Measurements from ENCODE around the gene MSANTD4. TPM values are rescaled to one million over a fixed set of nuclear protein-coding genes. Genes with fewer than 3 reads are reported as not detected.
"Not testable (repeated sequence)": the region's sequence is repeated elsewhere in the genome, so short reads cannot be mapped to it uniquely, and the experiment has no call there.

MSANTD4 gene
- total RNA-seq (1 to 10 TPM; 6.0 to 6.4 TPM), total RNA-seq (16.4 to 48.8 reads per million in 2 donors)

DNA sequence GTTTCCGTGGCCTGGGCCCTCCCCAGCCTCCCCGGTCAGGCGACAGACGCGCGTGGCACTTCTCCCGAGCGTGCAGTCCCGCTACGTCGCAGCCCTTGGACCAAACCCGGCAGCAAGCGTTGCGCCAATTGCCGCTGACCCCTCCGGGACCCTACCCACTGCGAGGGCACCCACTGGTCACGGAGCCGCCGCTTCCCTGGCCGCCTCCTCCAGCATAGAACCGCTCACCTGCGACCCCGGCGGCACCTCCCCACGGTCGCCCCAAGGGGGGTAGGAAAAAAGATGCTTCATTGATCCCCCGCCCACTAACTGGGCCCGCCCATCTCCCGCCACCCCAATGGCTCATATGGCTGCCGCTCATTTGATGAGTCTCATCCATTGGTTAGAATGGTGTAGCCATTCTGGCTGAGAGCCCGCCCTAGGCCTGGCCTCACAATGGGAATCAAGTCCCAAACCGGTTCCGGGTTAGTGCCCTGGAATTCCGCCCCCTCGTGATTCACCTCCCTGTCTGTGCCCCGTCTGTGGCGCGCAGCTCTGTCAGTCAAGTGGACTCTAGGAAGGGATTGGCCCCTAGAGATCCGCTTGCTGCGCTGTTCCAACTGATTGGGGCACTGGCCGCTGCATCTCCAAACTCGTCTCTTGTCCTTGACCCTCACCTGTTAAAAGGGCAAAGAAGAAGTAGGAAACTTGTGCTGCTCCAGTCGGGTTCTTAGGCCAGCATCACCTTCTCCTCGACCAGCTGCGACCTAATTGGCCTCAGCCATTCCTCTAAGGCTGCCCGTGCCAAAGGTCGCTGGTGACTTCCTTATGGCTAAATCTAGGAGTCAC lies at the start of gene MSANTD4:
TSS of gene MSANTD4 (minus strand) at position 274 of the 828 bp plus-strand sequence. CDS start 11,323 bp downstream, outside the sequence.
- Mint-ChIP-seq H3K4me3 (peak within 1 kb of the TSS; percentile 98), H3K36me3 (ENCODE audit: low read depth) (peaks cover 6% of the 10 kb centered on the region), H3K27me3 (peaks cover 14% of the 10 kb centered on the region), H3K27ac (peak within 1 kb of the TSS; percentile 87), H3K4me1 (peaks cover 25% of the 10 kb centered on the region)
- ATAC-seq (peak; percentile 97), DNase-seq (peak; percentile 81 to 94 (median 92))
- H3K9me3 ChIP-seq (ENCODE audit: control insufficient read depth, low read length, poor library complexity, severe bottlenecking) = no peaks in the 10 kb centered on the region

DNA sequence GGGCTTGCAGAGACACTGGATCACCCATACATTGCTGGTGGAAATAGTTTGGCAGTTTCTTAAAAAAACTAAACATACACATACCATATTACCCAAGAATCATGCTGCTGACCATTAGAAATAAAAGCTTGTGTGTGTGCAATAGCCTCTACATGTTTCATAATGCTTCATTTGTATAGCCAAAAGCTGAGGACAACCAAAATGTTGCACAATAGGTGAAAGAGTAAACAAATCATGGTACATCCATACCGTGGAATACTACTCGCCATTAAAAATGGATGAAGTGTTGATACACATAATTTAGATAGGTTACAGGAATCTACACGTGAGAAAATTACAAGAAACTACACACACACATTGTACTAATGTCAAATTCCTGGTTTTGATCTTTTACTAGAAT lies 48.6 kb upstream of the MSANTD4 start:
- Mint-ChIP-seq H3K27me3 (no peaks in the 10 kb centered on the region), H3K36me3 (ENCODE audit: low read depth) (peaks cover 10% of the 10 kb centered on the region), H3K4me3 (no peak overlapping the region), H3K27ac (no peak overlapping the region), H3K4me1 (peaks cover 28% of the 10 kb centered on the region)
- H3K9me3 ChIP-seq (ENCODE audit: control insufficient read depth, low read length, poor library complexity, severe bottlenecking) = no peaks in the 10 kb centered on the region
- ATAC-seq (no peak), DNase-seq (no peak)

DNA sequence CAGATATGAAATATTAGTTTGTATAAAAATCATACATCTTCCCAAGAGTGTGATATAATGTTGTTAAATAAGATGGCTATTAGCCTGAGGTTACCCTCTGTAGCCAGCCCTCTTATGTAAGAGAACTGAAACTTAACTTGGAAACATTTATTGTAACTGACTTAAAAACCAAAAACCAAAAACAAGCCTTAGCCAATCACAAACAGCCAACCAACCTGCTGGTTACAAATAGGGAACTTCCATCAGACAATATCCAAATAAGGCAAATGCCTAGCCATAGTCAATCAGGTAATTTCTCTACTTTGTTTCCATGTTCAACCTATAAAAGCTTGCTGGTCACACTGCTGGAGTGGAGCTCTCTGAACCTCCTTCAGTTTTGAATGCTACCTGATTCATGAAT lies 41.0 kb upstream of the MSANTD4 start:
- H3K4me1 Mint-ChIP-seq = peaks cover 10% of the 10 kb centered on the region
- DNase-seq (no peak), ATAC-seq (no peak)
- H3K27me3 Mint-ChIP-seq = no peaks in the 10 kb centered on the region
- H3K9me3 ChIP-seq (ENCODE audit: control insufficient read depth, low read length, poor library complexity, severe bottlenecking) = no peaks in the 10 kb centered on the region
- H3K4me3 Mint-ChIP-seq = no peak overlapping the region
- no peak overlapping the region for H3K27ac Mint-ChIP-seq
- peaks cover 5% of the 10 kb centered on the region for H3K36me3 Mint-ChIP-seq (ENCODE audit: low read depth)

DNA sequence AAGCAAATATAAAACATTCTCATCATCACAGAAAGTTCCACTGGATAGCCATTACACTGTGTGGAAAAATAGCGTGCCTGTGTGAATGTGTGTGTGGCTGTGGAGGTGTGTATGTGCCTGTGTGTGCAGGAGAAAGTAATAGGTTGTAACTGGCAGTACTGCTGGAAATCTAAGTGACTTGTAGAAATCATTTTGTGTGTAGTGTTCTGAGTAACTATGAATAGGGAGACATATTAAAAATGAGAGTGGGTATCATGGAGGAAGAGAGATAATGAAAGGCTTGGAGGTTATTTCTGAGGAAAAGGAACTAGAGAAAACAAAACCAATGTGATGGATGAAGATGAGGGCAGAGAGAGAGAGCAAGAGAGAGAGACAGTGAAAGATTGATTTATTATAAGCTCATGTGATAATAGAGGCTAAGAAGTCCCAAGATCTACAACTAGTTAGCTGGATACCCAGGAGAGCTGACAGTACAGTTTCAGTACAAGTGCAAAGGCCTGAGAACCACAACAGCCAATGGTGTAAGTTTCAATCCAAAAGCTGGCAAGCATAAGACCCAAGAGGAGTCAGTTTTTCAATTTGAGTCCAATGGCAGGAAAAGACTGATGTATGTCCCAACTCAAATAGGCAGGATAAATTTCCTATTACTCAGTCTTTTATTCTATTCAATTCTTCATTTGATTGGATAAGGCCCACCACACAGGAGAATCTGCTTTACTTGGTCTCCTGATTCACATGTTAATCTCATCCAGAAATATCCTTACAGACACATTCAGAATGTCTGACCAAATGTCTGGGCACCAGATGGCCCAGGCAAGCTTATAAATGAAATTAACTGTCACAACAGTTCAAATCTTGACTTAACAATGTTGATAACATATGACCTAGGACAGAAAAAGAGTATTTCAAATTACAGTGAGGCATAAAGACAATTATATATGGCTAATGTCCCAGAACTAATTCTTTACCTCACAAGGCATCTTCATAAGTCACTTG lies 40.2 kb upstream of the MSANTD4 start:
- H3K9me3 ChIP-seq (ENCODE audit: control insufficient read depth, low read length, poor library complexity, severe bottlenecking) = no peaks in the 10 kb centered on the region
- Mint-ChIP-seq H3K27me3 (no peaks in the 10 kb centered on the region), H3K36me3 (ENCODE audit: low read depth) (peaks cover 5% of the 10 kb centered on the region), H3K4me3 (no peak overlapping the region), H3K4me1 (peaks cover 9% of the 10 kb centered on the region), H3K27ac (no peak overlapping the region)
- ATAC-seq (no peak), DNase-seq (no peak)

DNA sequence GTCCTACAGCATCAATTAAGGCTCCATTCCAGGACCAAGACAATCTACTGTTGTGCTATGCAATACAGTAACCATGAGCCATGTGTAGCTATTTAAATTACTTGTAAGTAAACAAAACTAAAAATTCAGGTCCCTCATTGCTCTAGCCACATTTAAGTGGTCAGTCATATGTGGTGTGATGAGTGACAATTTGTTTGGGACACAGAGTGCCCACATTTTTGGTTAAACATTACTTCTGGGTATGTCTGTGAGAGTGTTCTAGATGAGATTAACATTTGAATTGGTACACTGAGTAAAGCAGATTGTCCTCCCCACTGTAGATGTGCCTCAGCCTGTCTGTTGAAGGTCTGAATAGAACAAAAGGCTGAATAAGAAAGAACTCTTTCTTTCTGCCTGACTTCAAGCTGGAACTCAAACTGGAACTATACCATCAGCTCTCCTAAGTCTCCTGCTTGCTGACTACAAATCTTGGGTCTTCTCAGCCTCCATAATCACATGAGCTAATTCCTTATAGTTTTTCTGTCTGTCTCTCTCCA lies 39.3 kb upstream of the MSANTD4 start:
- H3K9me3 ChIP-seq (ENCODE audit: control insufficient read depth, low read length, poor library complexity, severe bottlenecking) = no peaks in the 10 kb centered on the region
- Mint-ChIP-seq H3K36me3 (ENCODE audit: low read depth) (peaks cover 9% of the 10 kb centered on the region), H3K27ac (no peak overlapping the region), H3K27me3 (no peaks in the 10 kb centered on the region), H3K4me1 (peaks cover 14% of the 10 kb centered on the region), H3K4me3 (no peak overlapping the region)
- ATAC-seq = no peak
- no peak for DNase-seq

DNA sequence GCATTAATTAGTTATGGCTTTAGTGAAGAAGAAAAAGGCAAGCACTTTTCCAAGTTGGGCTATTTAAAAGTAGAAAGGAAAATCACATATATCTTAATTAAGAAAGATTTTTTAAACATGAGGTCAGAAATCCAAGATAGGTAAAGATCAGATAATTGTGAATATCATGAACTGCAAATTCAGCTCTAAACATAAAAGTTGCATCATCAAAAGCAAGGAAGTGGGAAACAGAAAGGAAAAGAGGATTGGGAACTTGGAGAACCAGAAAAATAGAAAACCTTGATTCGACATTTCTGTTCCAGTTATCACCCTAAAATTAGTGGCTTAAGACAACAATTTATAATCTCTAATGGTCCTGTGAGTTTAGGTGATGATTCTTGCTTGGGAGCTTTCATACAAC lies 37.6 kb upstream of the MSANTD4 start:
- no peak overlapping the region for H3K27ac Mint-ChIP-seq

DNA sequence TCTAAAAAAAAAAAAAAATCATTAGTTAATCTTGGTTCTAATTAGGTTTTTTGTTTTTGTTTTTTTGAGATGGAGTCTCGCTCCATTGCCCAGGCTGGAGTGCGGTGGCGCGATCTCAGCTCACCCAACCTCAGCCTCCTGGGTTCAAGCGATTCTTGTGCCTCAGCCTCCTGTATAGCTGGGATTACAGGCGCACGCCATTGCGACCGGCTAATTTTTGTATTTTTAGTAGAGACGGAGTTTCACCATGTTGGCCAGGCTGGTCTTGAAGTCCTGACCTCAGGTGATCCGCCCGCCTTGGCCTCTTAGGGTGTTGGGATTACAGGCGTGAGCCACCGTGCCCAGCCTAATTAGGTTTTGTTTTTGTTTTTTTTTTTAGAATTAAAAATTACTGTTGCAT lies 36.3 kb upstream of the MSANTD4 start:
- not testable (repeated sequence) for ATAC-seq; H3K27me3 Mint-ChIP-seq; H3K9me3 ChIP-seq (ENCODE audit: control insufficient read depth, low read length, poor library complexity, severe bottlenecking); DNase-seq; H3K36me3 Mint-ChIP-seq (ENCODE audit: low read depth); H3K27ac Mint-ChIP-seq; H3K4me3 Mint-ChIP-seq
- H3K4me1 Mint-ChIP-seq = peaks cover 11% of the 10 kb centered on the region

More for the DNA sequence above, 37.6 kb upstream of the MSANTD4 start:
- H3K9me3 ChIP-seq (ENCODE audit: control insufficient read depth, low read length, poor library complexity, severe bottlenecking) = no peaks in the 10 kb centered on the region
- peaks cover 6% of the 10 kb centered on the region for H3K36me3 Mint-ChIP-seq (ENCODE audit: low read depth)
- no peak for ATAC-seq
- no peak overlapping the region for H3K4me3 Mint-ChIP-seq
- no peaks in the 10 kb centered on the region for H3K27me3 Mint-ChIP-seq
- peaks cover 11% of the 10 kb centered on the region for H3K4me1 Mint-ChIP-seq
- no peak for DNase-seq

DNA sequence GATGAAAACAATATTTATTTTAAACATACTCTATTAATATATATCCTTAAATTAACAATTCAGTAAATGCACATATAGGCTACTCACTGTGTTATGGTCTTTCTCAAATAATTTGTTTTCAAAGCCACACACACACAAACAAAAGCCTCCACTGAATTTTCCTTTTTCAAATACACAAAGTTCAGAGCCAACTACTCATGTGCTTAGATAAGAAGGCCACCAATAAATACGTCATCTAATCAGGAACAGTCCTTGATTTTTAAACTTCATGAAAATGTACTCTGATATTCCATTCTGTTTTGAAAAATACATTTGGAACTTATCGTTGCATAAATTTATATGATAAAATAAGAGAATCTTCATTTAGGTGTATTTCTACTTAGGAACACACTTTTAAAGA lies 29.1 kb upstream of the MSANTD4 start:
- Mint-ChIP-seq H3K36me3 (ENCODE audit: low read depth) (no peaks in the 10 kb centered on the region), H3K27ac (no peak overlapping the region), H3K4me1 (peaks cover 2% of the 10 kb centered on the region), H3K4me3 (no peak overlapping the region), H3K27me3 (no peaks in the 10 kb centered on the region)
- ATAC-seq = no peak
- H3K9me3 ChIP-seq (ENCODE audit: control insufficient read depth, low read length, poor library complexity, severe bottlenecking) = no peaks in the 10 kb centered on the region
- DNase-seq = no peak

DNA sequence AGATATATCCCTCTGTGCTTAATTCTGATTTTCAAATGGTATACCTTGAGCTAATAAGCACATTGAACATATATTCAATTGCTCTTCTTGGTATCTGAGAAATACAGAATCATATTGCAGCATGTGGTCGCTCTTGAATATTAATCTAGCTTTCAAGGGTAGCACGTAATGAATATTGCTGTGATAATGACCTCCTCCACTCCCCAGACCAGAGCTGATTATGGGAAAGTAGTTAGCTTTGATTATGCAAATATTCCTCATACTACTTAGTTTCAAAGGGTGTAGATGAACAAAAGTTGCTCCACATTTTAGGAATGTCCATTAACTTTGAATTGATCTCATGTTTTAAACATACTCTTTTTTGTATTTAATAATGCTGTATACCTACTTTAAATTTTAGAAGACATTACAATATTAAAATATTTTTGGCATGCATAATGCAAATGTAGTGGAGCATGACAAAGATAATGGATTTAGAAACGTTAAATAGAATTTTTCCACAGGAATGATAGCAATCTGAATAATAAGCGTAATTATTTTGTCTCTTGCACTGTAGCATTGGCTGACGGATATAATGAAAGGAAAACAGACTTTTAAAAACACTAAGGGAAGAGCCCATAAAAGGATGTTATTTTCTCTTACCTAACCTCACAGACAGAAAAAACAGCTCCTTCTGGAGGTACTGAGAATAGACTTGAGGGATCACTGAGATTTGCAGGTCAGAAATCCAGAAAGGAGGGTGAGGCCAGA lies 27.9 kb upstream of the MSANTD4 start:
- Mint-ChIP-seq H3K27me3 (no peaks in the 10 kb centered on the region), H3K27ac (no peak overlapping the region), H3K4me1 (peaks cover 2% of the 10 kb centered on the region), H3K36me3 (ENCODE audit: low read depth) (no peaks in the 10 kb centered on the region), H3K4me3 (no peak overlapping the region)
- DNase-seq (no peak), ATAC-seq (no peak)
- H3K9me3 ChIP-seq (ENCODE audit: control insufficient read depth, low read length, poor library complexity, severe bottlenecking) = no peaks in the 10 kb centered on the region

DNA sequence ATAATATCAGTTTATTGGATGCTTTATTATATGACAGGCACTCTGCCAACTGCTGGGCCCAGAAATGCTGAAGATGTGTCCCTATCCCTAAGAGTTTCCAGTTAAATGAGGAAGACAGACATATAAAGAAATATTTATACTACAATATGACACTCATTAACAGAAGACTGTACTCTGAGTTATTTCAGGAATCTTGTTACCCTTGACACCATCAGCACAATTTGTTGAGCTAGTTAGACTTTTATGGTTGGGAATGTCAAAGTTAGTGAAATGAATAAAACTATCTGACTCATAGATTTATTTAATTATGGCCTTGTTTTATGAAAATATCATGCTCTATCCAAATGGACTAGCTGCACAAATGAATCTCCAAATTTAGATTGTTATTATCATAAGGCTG lies 25.6 kb upstream of the MSANTD4 start:
- H3K27me3 Mint-ChIP-seq = no peaks in the 10 kb centered on the region
- no peak overlapping the region for H3K4me3 Mint-ChIP-seq
- H3K36me3 Mint-ChIP-seq (ENCODE audit: low read depth) = no peaks in the 10 kb centered on the region
- ATAC-seq (no peak), DNase-seq (no peak)
- peaks cover 2% of the 10 kb centered on the region for H3K4me1 Mint-ChIP-seq
- no peak overlapping the region for H3K27ac Mint-ChIP-seq
- H3K9me3 ChIP-seq (ENCODE audit: control insufficient read depth, low read length, poor library complexity, severe bottlenecking) = no peaks in the 10 kb centered on the region

DNA sequence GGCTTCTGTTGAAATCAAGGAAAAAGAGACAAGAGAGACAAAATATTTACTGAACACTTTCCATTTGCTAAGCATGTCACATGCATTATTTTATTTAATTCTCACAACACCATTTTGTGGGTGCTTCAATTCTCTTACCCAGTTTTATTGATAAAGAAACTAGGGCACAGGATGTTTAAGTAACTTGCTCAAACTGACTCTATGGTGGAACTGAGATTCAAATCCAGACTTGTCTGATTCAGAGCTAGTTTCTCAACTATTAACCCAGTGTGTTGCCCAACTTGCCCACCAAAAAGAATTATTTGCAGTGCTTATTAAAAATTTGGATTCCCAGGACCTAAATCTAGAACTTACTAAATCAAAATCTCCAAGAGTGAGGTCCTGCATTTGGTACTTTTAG lies 21.5 kb upstream of the MSANTD4 start:
- Mint-ChIP-seq H3K27ac (no peak overlapping the region), H3K4me1 (no peaks in the 10 kb centered on the region), H3K27me3 (peaks cover 6% of the 10 kb centered on the region), H3K36me3 (ENCODE audit: low read depth) (no peaks in the 10 kb centered on the region), H3K4me3 (no peak overlapping the region)
- no peak for ATAC-seq
- DNase-seq = no peak
- no peaks in the 10 kb centered on the region for H3K9me3 ChIP-seq (ENCODE audit: control insufficient read depth, low read length, poor library complexity, severe bottlenecking)

DNA sequence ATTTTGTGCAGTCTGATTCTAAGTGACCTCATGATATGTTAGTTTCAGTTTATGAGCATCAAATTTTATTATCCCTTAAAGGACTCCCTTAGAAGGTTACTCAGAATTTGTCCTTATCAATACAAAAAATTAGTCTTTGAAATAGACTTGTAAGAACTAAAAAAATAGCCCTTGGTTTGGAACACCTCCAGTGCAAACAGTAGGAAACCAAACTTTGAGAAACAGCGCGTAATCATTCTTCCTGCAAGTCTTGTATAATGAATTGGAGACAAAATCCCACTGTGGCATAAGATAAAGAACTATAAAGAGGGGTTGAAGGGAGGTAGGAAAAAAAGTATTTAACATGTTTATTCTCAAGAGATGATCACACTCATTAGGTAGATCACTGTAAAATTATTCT lies 10.8 kb upstream of the MSANTD4 start:
- ATAC-seq = no peak
- DNase-seq = no peak
- no peak overlapping the region for H3K27ac Mint-ChIP-seq
- peaks cover 44% of the 10 kb centered on the region for H3K27me3 Mint-ChIP-seq
- H3K4me1 Mint-ChIP-seq = no peaks in the 10 kb centered on the region
- H3K36me3 Mint-ChIP-seq (ENCODE audit: low read depth) = no peaks in the 10 kb centered on the region
- H3K4me3 Mint-ChIP-seq = no peak overlapping the region
- no peaks in the 10 kb centered on the region for H3K9me3 ChIP-seq (ENCODE audit: control insufficient read depth, low read length, poor library complexity, severe bottlenecking)

Data from T-helper 17 cell (primary cell).